Panc1 (cell line): Measurements from ENCODE around the gene ZNF761. TPM values are rescaled to one million over a fixed set of nuclear protein-coding genes. Genes with fewer than 3 reads are reported as not detected.

ENCODE experiments used
- ATAC-seq: fragments of 200-7000 bp; cut with Tn5 transposase; 2 replicates; pipeline ENCODE4 v1.9.1; 2020; ENCODE audit warnings: mild to moderate bottlenecking, moderate library complexity
- BruUV-seq: library from RNA; stranded (reverse); fragments of 400-500 nt; replicated peaks from 2 replicates; lab custom pipeline; 2021; lab: Mats Ljungman, UMichigan
- CTCF ChIA-PET: fragments of 300-600 bp; sonication (Branson Sonifier 250); formaldehyde crosslinking; loops from one replicate; lab custom pipeline; 2022; ENCODE audit warnings: antibody characterized with exemption; lab: Charles Lee
- POLR2A ChIA-PET: fragments of 300-600 bp; sonication (Branson Sonifier 250); formaldehyde crosslinking; loops from one replicate; lab custom pipeline; 2022; ENCODE audit warnings: antibody characterized with exemption; lab: Charles Lee
- DNase-seq: peaks from one replicate; pipeline ENCODE4 v3.0.0-alpha.2; 2010; ENCODE audit warnings: low read depth, low spot score
- H3K27ac ChIP-seq: 2 replicates; pipeline ENCODE4 v1.5.1; 2011; ENCODE audit warnings: mild to moderate bottlenecking, low read length, inconsistent platforms
- H3K27me3 ChIP-seq: fragments of 200-500 bp; sonication (Bioruptor generic); 2 replicates; pipeline ENCODE4 v1.6.0; 2014; ENCODE audit warnings: low read length, inconsistent platforms; ENCODE audit not compliant: control insufficient read depth, insufficient read depth
- H3K36me3 ChIP-seq: fragments of 200-500 bp; sonication (Bioruptor generic); 2 replicates; pipeline ENCODE4 v1.5.1; 2014; ENCODE audit warnings: inconsistent platforms, mild to moderate bottlenecking, low read length, moderate library complexity; ENCODE audit not compliant: control insufficient read depth, insufficient read depth
- H3K4me1 ChIP-seq: 2 replicates; pipeline ENCODE4 v1.5.1; 2011; ENCODE audit warnings: inconsistent platforms, mild to moderate bottlenecking, low read length, moderate library complexity; ENCODE audit not compliant: control insufficient read depth, insufficient read depth
- H3K4me3 ChIP-seq, 2 experiments: 2 replicates each; pipeline ENCODE4 v1.5.1; 2011 to 2012; ENCODE audit warnings: low read depth in 2 of 2, low read length in 2 of 2, mild to moderate bottlenecking in 2 of 2, inconsistent platforms in 1 of 2, moderate library complexity in 1 of 2
- H3K9me3 ChIP-seq: fragments of 200-500 bp; sonication (Bioruptor generic); 2 replicates; pipeline ENCODE4 v1.5.1; 2014; ENCODE audit warnings: low read depth, mild to moderate bottlenecking, inconsistent platforms, low read length, moderate library complexity; ENCODE audit not compliant: control insufficient read depth, insufficient read depth
- CTCF ChIP-seq: fragments of 450-650 bp; IDR thresholded peaks from 2 replicates; pipeline ENCODE4 v1.5.1; 2017; ENCODE audit warnings: mild to moderate bottlenecking
- POLR2AphosphoS5 ChIP-seq: IDR thresholded peaks from 2 replicates; pipeline ENCODE4 v1.6.1; 2012; ENCODE audit warnings: mild to moderate bottlenecking, low read depth, low read length, moderate library complexity
- SIN3A ChIP-seq: IDR thresholded peaks from 2 replicates; pipeline ENCODE4 v1.6.1; 2012; ENCODE audit warnings: low read depth, mild to moderate bottlenecking, low read length, moderate library complexity, borderline replicate concordance; ENCODE audit not compliant: insufficient read depth
- TCF7L2 ChIP-seq: IDR thresholded peaks from 2 replicates; pipeline ENCODE4 v1.6.1; 2011; ENCODE audit warnings: mild to moderate bottlenecking, low read depth, low read length, inconsistent platforms
- in situ Hi-C: cut with HindIII; loops from 2 replicates; pipeline ENCODE4 v1.10.0; 2016; ENCODE audit warnings: low sequenced_read_pairs, low pct_unique_long_range_greater_than_20kb
- intact Hi-C: fragments of 100-400 bp; cut with micrococcal nuclease; formaldehyde crosslinking; loops from one replicate; pipeline ENCODE4 v1.10.0; 2022; ENCODE audit not compliant: unreplicated experiment
- total RNA-seq: library from RNA; stranded (reverse); gene quantifications from one replicate; pipeline ENCODE4 v1.2.1, GENCODE V29; 2021; ENCODE audit not compliant: unreplicated experiment
- TF ChIP-seq, protein P1 (sequence below), 2 experiments: IDR thresholded peaks; 2 replicates each; pipeline ENCODE4 v1.6.1; 2011 to 2012; ENCODE audit warnings: low read depth in 2 of 2, control low read depth in 1 of 2, low read length in 1 of 2, mild to moderate bottlenecking in 1 of 2, moderate library complexity in 1 of 2; ENCODE audit not compliant: insufficient read depth in 1 of 2

The ZNF761 gene
- total RNA-seq, 1 experiment from 2014 or later = 21.8 TPM

- intact Hi-C loops = no loop called here
- DNase-seq = no peak
- Histone ChIP-seq H3K9me3 (peaks cover 9% of the 10 kb centered on the region), H3K27ac (no peak overlapping the region), H3K4me1 (peaks cover 1% of the 10 kb centered on the region), H3K4me3 (no peak overlapping the region), H3K36me3 (no peaks in the 10 kb centered on the region), H3K27me3 (no peaks in the 10 kb centered on the region)
- ChIA-PET CTCF (no interaction called here), POLR2A (no interaction called here)
- in situ Hi-C loops = no loop called here
- ATAC-seq = no peak
- BruUV-seq = no TSS peak
- TF ChIP-seq SIN3A (no peak), CTCF (no peak), TCF7L2 (no peak), POLR2AphosphoS5 (no peak)
- TF ChIP-seq, protein P1, sequence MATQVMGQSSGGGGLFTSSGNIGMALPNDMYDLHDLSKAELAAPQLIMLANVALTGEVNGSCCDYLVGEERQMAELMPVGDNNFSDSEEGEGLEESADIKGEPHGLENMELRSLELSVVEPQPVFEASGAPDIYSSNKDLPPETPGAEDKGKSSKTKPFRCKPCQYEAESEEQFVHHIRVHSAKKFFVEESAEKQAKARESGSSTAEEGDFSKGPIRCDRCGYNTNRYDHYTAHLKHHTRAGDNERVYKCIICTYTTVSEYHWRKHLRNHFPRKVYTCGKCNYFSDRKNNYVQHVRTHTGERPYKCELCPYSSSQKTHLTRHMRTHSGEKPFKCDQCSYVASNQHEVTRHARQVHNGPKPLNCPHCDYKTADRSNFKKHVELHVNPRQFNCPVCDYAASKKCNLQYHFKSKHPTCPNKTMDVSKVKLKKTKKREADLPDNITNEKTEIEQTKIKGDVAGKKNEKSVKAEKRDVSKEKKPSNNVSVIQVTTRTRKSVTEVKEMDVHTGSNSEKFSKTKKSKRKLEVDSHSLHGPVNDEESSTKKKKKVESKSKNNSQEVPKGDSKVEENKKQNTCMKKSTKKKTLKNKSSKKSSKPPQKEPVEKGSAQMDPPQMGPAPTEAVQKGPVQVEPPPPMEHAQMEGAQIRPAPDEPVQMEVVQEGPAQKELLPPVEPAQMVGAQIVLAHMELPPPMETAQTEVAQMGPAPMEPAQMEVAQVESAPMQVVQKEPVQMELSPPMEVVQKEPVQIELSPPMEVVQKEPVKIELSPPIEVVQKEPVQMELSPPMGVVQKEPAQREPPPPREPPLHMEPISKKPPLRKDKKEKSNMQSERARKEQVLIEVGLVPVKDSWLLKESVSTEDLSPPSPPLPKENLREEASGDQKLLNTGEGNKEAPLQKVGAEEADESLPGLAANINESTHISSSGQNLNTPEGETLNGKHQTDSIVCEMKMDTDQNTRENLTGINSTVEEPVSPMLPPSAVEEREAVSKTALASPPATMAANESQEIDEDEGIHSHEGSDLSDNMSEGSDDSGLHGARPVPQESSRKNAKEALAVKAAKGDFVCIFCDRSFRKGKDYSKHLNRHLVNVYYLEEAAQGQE (IDR thresholded peaks at IDR 0.05; ENCODE audit: insufficient read depth in 1 of 2, low read depth in 2 of 2, low read length in 1 of 2) = no peak
Measured at GRCh38 chr19:53463263-53463662, 31.5 kb downstream of the ZNF761 start.

DNA sequence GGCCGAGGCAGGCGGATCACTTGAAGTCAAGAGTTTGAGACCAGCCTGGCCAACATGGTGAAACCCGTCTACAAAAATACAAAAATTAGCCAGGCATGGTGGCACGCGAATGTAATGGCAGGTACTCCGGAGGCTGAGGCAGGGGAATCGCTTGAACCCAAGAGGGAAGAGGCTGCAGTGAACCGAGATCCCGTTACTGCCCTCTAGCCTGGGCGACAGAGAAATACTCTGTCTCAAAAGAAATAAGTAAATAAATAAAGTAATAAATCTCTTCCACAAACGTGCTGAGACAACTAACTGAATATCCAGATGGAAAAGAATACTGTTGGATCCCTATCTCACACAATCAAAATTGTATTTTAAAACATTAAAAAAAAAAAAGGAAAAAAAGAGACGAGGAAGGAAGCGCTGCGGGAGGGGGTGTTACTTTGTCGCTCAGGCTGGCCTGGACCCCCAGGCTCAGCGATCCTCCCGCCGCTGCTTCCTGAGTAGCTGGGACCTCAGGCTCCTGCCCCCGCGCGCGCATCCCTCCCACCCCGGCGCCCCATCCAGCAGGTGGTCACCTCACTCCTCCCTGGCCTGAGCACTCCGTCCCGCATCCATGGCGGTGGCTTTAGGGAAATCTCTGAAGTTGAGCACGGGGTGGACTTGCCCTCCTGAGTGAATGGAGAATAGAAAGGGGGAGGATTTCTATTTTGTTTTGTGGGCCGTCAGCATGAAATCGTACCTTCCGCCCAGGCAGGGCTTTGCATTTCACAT is 35.1 kb downstream of the ZNF761 start:
- TF ChIP-seq TCF7L2 (no peak), CTCF (no peak), SIN3A (no peak), POLR2AphosphoS5 (no peak)
- TF ChIP-seq, protein P1 (IDR thresholded peaks at IDR 0.05; ENCODE audit: insufficient read depth in 1 of 2, low read depth in 2 of 2, low read length in 1 of 2) = no peak
- Histone ChIP-seq H3K9me3 (peaks cover 3% of the 10 kb centered on the region; the same call in 1 of the 2 replicates), H3K27ac (no peak overlapping the region), H3K27me3 (no peaks in the 10 kb centered on the region), H3K36me3 (no peaks in the 10 kb centered on the region), H3K4me3 (peak overlapping the region; percentile 88 to 90), H3K4me1 (peaks cover 5% of the 10 kb centered on the region)
- peak; percentile 61 for ATAC-seq
- POLR2A ChIA-PET = interaction anchor here (0.7 kb wide), 1 partner anchor 52 kb away, joined by 8 read pairs; no protein-coding TSS in a partner anchor
- intact Hi-C loops (no loop called here), in situ Hi-C loops (no loop called here)
- DNase-seq = no peak
- BruUV-seq = no TSS peak
- CTCF ChIA-PET = interaction anchor here (0.7 kb wide), 1 partner anchor 271 kb away, joined by 4 read pairs; no protein-coding TSS in a partner anchor
